Measurements from ENCODE around the gene FAM168A. TPM values are rescaled to one million over a fixed set of nuclear protein-coding genes. Genes with fewer than 3 reads are reported as not detected.

Gene FAM168A
- total and polyA plus RNA-seq, 7 donors, result 5.3 to 28.6 (median 18.1) TPM

GRCh38 chr11:73376160-73376802 lies 221.6 kb downstream of the FAM168A start, which contains the start of gene RELT:
TSS of gene RELT (plus strand) at chr11:73376399. CDS start at chr11:73389137, 12,738 bp downstream.
- Histone ChIP-seq H3K27ac (peak within 1 kb of the TSS; percentile 97), H3K4me1 (peaks cover 44% of the 10 kb centered on the region), H3K9me3 (no peaks in the 10 kb centered on the region), H3K4me3 (peak within 1 kb of the TSS; percentile 89), H3K27me3 (ENCODE audit: insufficient read depth in 3 of 3, low read length in 2 of 3) (no peaks in the 10 kb centered on the region), H3K36me3 (ENCODE audit: insufficient read depth in 1 of 2, low read depth in 1 of 2) (no peaks in the 10 kb centered on the region)
- 0 to 1% (median 1%) methylated on average over 39 to 96 of the region's 96 CpGs for WGBS, 3 donors
- DNase-seq (peak; percentile 90 to 95), ATAC-seq (peak; percentile 85 to 90 (median 86))
- TF ChIP-seq, protein P1, sequence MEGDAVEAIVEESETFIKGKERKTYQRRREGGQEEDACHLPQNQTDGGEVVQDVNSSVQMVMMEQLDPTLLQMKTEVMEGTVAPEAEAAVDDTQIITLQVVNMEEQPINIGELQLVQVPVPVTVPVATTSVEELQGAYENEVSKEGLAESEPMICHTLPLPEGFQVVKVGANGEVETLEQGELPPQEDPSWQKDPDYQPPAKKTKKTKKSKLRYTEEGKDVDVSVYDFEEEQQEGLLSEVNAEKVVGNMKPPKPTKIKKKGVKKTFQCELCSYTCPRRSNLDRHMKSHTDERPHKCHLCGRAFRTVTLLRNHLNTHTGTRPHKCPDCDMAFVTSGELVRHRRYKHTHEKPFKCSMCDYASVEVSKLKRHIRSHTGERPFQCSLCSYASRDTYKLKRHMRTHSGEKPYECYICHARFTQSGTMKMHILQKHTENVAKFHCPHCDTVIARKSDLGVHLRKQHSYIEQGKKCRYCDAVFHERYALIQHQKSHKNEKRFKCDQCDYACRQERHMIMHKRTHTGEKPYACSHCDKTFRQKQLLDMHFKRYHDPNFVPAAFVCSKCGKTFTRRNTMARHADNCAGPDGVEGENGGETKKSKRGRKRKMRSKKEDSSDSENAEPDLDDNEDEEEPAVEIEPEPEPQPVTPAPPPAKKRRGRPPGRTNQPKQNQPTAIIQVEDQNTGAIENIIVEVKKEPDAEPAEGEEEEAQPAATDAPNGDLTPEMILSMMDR (IDR thresholded peaks at IDR 0.05), result peak; percentile 93
- intact Hi-C loops (cut with DNase I), result no loop called here

DNA sequence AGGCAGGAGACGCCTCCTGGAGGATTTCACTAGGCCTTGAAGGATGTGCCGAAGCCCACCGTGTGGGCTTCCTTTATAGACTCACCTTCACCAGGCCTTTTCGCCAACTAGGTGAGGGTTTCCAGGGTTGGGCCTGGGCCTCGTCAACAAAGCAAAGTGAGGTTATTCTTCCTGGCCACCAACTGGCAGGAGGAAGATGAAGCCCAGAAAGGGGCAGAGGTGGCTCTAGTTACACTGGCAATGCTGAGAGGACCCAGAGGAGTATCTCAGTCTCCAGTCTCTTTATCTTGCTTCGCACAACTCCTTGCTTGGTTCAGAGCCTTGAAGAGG lies 222.1 kb downstream of the FAM168A start:
- peak overlapping the region; percentile 89 for H3K4me3 ChIP-seq
- no peak for ATAC-seq
- TF ChIP-seq, protein P1 (IDR thresholded peaks at IDR 0.05), result no peak

GRCh38 chr11:73374151-73374550 lies 223.8 kb downstream of the FAM168A start:
- Histone ChIP-seq H3K4me1 (peaks cover 23% of the 10 kb centered on the region), H3K9me3 (no peaks in the 10 kb centered on the region), H3K36me3 (ENCODE audit: insufficient read depth in 1 of 2, low read depth in 1 of 2) (no peaks in the 10 kb centered on the region), H3K27me3 (ENCODE audit: insufficient read depth in 3 of 3, low read length in 2 of 3) (no peaks in the 10 kb centered on the region), H3K27ac (no peak overlapping the region), H3K4me3 (no peak overlapping the region)
- TF ChIP-seq, protein P1 (IDR thresholded peaks at IDR 0.05), result no peak
- no peak for DNase-seq
- intact Hi-C loops (cut with DNase I), result no loop called here
- 81 to 95% (median 85%) methylated on average over 4 of the region's 4 CpGs for WGBS, 3 donors
- ATAC-seq, result no peak

More for the DNA sequence above, 222.1 kb downstream of the FAM168A start:
- Histone ChIP-seq H3K27ac (peak overlapping the region; percentile 97), H3K9me3 (no peaks in the 10 kb centered on the region), H3K36me3 (ENCODE audit: insufficient read depth in 1 of 2, low read depth in 1 of 2) (no peaks in the 10 kb centered on the region), H3K27me3 (ENCODE audit: insufficient read depth in 3 of 3, low read length in 2 of 3) (no peaks in the 10 kb centered on the region), H3K4me1 (peaks cover 39% of the 10 kb centered on the region)
- intact Hi-C loops (cut with DNase I), result no loop called here
- no peak for DNase-seq
- WGBS, 3 donors, result 52 to 71% (median 60%) methylated on average over 5 to 6 of the region's 6 CpGs

- H3K27me3 ChIP-seq (ENCODE audit: insufficient read depth in 3 of 3, low read length in 2 of 3), result no peaks in the 10 kb centered on the region
- H3K36me3 ChIP-seq (ENCODE audit: insufficient read depth in 1 of 2, low read depth in 1 of 2), result no peaks in the 10 kb centered on the region
- H3K27ac ChIP-seq, result no peak overlapping the region
- 45 to 62% (median 47%) methylated on average over 6 of the region's 6 CpGs for WGBS, 3 donors
- H3K4me3 ChIP-seq, result no peak overlapping the region
- DNase-seq (no peak), ATAC-seq (peak; percentile 4 to 35 (median 19))
- intact Hi-C loops (cut with DNase I), result no loop called here
- no peaks in the 10 kb centered on the region for H3K9me3 ChIP-seq
- peaks cover 13% of the 10 kb centered on the region for H3K4me1 ChIP-seq
- TF ChIP-seq, protein P1 (IDR thresholded peaks at IDR 0.05), result peak; percentile 18
Observed at GRCh38 chr11:73372375-73372993, 225.4 kb downstream of the FAM168A start.
